ENCODE measurements around the gene ATP2A1. TPM values are rescaled to one million over a fixed set of nuclear protein-coding genes. Genes with fewer than 3 reads are reported as not detected.

ATP2A1 gene
- total and polyA plus RNA-seq, 2 of the 8 experiments (the other 6 are each of a cell fraction or from before 2014, with no cell fraction given), result 1.7 to 2.4 TPM

GRCh38 chr16:28858421-28858820, 19.9 kb upstream of the ATP2A1 start (continued):
- TF ChIP-seq CHD7 (IDR thresholded peaks at IDR 0.05; ENCODE audit: insufficient replicate concordance, low read length), result no peak
- TF ChIP-seq USF2 (IDR thresholded peaks at IDR 0.05; ENCODE audit: low read length), result no peak
- no peak for TF ChIP-seq SIX5 (IDR thresholded peaks at IDR 0.05; ENCODE audit: low read depth, low read length)
- no peak for TF ChIP-seq ATF2 (IDR thresholded peaks at IDR 0.05; ENCODE audit: low read length)
- no peak for TF ChIP-seq RBBP5 (IDR thresholded peaks at IDR 0.05; ENCODE audit: borderline replicate concordance, low read depth, low read length)

Measured in H1 (cell line).